Breast epithelium (tissue), 4 donors: Measurements from ENCODE around the gene ACADVL. TPM values are rescaled to one million over a fixed set of nuclear protein-coding genes. Genes with fewer than 3 reads are reported as not detected.

Experiments used
- DNase-seq, 2 donors: peaks; one replicate each; pipeline ENCODE4 v3.0.0-alpha.2; 2019; ENCODE audit warnings: low spot score in 2 of 2
- H3K27ac ChIP-seq, 2 donors: fragments of 200-600 bp; sonication (generic) in 1 of 2; one replicate each; pipeline ENCODE4 v1.5.1; 2016 to 2019; ENCODE audit warnings: mild to moderate bottlenecking in 1 of 2
- H3K27me3 ChIP-seq, 2 donors: fragments of 200-600 bp; sonication (generic) in 1 of 2; one replicate each; pipeline versions ENCODE4 v1.5.1 to v1.6.0; 2017 to 2019; ENCODE audit warnings: control low read depth in 1 of 2, mild to moderate bottlenecking in 1 of 2
- H3K36me3 ChIP-seq: fragments of 200-600 bp; one replicate; pipeline ENCODE4 v1.5.1; 2019
- H3K4me1 ChIP-seq, 2 donors: fragments of 200-600 bp; sonication (generic); one replicate each; pipeline ENCODE4 v1.5.1; 2016 to 2019; ENCODE audit warnings: control low read depth in 1 of 2
- H3K4me3 ChIP-seq, 3 donors: fragments of 200-600 bp; sonication (generic); 1 replicate in 2 of 3; 2 replicates in 1 of 3; pipeline ENCODE4 v1.5.1; 2016 to 2019; ENCODE audit warnings: mild to moderate bottlenecking in 3 of 3, moderate library complexity in 2 of 3
- H3K9me3 ChIP-seq, 2 donors: fragments of 200-600 bp; sonication (generic) in 1 of 2; one replicate each; pipeline ENCODE4 v1.5.1; 2016 to 2019; ENCODE audit warnings: control low read depth in 1 of 2
- CTCF ChIP-seq, 3 donors: fragments of 450-650 bp; IDR thresholded peaks; one replicate each; pipeline ENCODE4 v1.5.1; 2016 to 2017; ENCODE audit warnings: antibody characterized with exemption in 3 of 3, mild to moderate bottlenecking in 3 of 3, moderate library complexity in 3 of 3
- POLR2A ChIP-seq: fragments of 450-650 bp; IDR thresholded peaks from one replicate; pipeline ENCODE4 v1.6.1; 2016; ENCODE audit warnings: antibody characterized with exemption, mild to moderate bottlenecking, moderate library complexity
- POLR2AphosphoS5 ChIP-seq, 3 donors: sonication (generic); formaldehyde crosslinking; IDR thresholded peaks; one replicate each; pipeline ENCODE4 v1.6.1; 2017; ENCODE audit warnings: antibody characterized with exemption in 3 of 3
- intact Hi-C: fragments of 100-400 bp; cut with DNase I; formaldehyde crosslinking; loops from one replicate; pipeline ENCODE4 v1.15.1; 2023; ENCODE audit warnings: low total_unique reads
- total RNA-seq, 3 donors: library from RNA; depleted of rRNA; stranded (reverse); fragments of >200 nt; gene quantifications; one replicate each; pipeline ENCODE4 v1.1.0, GENCODE V29; 2016

Gene ACADVL
- total RNA-seq, 3 donors from 2014 or later: 421 to 1,002 (median 829) TPM

GRCh38 chr17:7251661-7252175 is 32.0 kb downstream of the ACADVL start, which contains the start of gene CTDNEP1:
CTDNEP1 (minus strand) TSS chr17:7251734; CDS start chr17:7251296, 438 bp downstream.
- H3K9me3 ChIP-seq: no peaks in the 10 kb centered on the region
- peak; percentile 98 to 99 for DNase-seq
- peak within 1 kb of the TSS; percentile 84 to 93 (median 87) for H3K4me3 ChIP-seq
- no peaks in the 10 kb centered on the region for H3K36me3 ChIP-seq
- H3K4me1 ChIP-seq: peaks cover 3 to 28% of the 10 kb centered on the region in 2 donors
- no peak for TF ChIP-seq POLR2A
- TF ChIP-seq CTCF (IDR thresholded peaks at IDR 0.05): no peak
- TF ChIP-seq POLR2AphosphoS5 (IDR thresholded peaks at IDR 0.05): no peak
- intact Hi-C loops: no loop called here
- peak within 1 kb of the TSS; percentile 100 for H3K27ac ChIP-seq
- H3K27me3 ChIP-seq: no peaks in the 10 kb centered on the region

DNA sequence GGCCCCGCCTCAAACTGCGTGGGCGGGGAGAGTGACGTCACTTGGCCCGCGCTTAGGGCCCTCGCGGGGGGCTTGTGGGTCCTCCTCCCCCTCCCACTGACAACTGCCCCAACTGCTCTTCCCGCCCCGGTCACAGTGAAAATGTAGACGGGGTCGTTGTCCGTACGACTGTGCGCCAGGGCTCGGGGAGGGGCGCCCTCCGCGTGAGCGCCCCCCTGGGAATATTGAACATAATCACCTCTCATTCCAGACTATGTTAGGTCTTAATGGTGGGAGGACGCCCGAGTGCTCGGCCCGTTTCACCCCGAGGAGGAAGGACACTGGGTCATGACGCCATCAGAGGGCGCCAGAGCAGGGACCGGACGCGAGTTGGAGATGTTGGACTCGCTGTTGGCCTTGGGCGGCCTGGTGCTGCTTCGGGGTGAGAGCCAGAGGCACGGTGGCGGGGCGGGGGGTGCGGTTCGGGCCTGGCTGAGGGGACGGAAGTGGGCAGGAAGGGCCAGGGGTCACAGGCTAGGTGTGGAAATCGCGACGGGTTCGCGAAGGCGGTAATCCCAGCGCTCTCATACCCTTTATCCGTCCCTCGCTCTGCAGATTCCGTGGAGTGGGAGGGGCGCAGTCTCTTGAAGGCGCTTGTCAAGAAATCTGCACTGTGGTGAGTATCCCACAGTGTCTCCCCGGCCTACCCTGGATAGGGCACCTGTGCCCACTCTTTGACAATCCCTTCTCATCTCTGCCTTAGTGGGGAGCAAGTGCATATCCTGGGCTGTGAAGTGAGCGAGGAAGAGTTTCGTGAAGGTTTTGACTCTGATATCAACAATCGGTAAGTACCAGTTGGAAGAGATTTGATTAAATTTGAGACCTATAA is 32.7 kb downstream of the ACADVL start, which contains the start of gene ELP5:
TSS of gene ELP5 (plus strand) at position 40 of the 868 bp plus-strand sequence. CDS start at position 376, 336 bp downstream.
- Histone ChIP-seq H3K36me3 (no peaks in the 10 kb centered on the region), H3K4me1 (peaks cover 3 to 28% of the 10 kb centered on the region in 2 donors), H3K4me3 (peak within 1 kb of the TSS; percentile 84 to 93 (median 87)), H3K27me3 (no peaks in the 10 kb centered on the region), H3K27ac (peak within 1 kb of the TSS; percentile 100), H3K9me3 (no peaks in the 10 kb centered on the region)
- intact Hi-C loops: no loop called here
- TF ChIP-seq POLR2AphosphoS5 (IDR thresholded peaks at IDR 0.05) (peak; percentile 86 to 90 (median 87)), CTCF (IDR thresholded peaks at IDR 0.05) (peak; percentile 7 to 44 (median 34)), POLR2A (peak; percentile 25)
- DNase-seq: peak; percentile 92 to 94

GRCh38 chr17:7253082-7253481 is 33.3 kb downstream of the ACADVL start:
- Histone ChIP-seq H3K36me3 (no peaks in the 10 kb centered on the region), H3K4me3 (peak overlapping the region; percentile 84 to 93 (median 87)), H3K4me1 (peaks cover 3 to 28% of the 10 kb centered on the region in 2 donors), H3K27ac (peak overlapping the region; percentile 100), H3K9me3 (no peaks in the 10 kb centered on the region), H3K27me3 (no peaks in the 10 kb centered on the region)
- DNase-seq: no peak
- no peak for TF ChIP-seq CTCF (IDR thresholded peaks at IDR 0.05)
- TF ChIP-seq POLR2A: no peak
- no peak for TF ChIP-seq POLR2AphosphoS5 (IDR thresholded peaks at IDR 0.05)
- intact Hi-C loops: no loop called here

GRCh38 chr17:7254511-7254910 is 34.8 kb downstream of the ACADVL start:
- Histone ChIP-seq H3K27ac (no peak overlapping the region), H3K4me3 (no peak overlapping the region), H3K27me3 (no peaks in the 10 kb centered on the region), H3K36me3 (no peaks in the 10 kb centered on the region), H3K4me1 (peaks cover 0 to 20% of the 10 kb centered on the region in 2 donors), H3K9me3 (no peaks in the 10 kb centered on the region)
- DNase-seq: no peak
- TF ChIP-seq POLR2AphosphoS5 (IDR thresholded peaks at IDR 0.05) (no peak), CTCF (IDR thresholded peaks at IDR 0.05) (no peak), POLR2A (no peak)
- intact Hi-C loops: no loop called here
